ENCODE results near the gene TTC19.

GRCh38 chr17:16002708-16003260 lies 3.2 kb downstream of the TTC19 start:
- TF ChIP-seq, protein P1, sequence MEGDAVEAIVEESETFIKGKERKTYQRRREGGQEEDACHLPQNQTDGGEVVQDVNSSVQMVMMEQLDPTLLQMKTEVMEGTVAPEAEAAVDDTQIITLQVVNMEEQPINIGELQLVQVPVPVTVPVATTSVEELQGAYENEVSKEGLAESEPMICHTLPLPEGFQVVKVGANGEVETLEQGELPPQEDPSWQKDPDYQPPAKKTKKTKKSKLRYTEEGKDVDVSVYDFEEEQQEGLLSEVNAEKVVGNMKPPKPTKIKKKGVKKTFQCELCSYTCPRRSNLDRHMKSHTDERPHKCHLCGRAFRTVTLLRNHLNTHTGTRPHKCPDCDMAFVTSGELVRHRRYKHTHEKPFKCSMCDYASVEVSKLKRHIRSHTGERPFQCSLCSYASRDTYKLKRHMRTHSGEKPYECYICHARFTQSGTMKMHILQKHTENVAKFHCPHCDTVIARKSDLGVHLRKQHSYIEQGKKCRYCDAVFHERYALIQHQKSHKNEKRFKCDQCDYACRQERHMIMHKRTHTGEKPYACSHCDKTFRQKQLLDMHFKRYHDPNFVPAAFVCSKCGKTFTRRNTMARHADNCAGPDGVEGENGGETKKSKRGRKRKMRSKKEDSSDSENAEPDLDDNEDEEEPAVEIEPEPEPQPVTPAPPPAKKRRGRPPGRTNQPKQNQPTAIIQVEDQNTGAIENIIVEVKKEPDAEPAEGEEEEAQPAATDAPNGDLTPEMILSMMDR (conservative IDR thresholded peaks at IDR 0.05) = no peak
- TF ChIP-seq EZH2 (IDR thresholded peaks at IDR 0.05; ENCODE audit: low read depth) = no peak
